HT-29 (cell line): ENCODE measurements around the gene RAB35. TPM values are rescaled to one million over a fixed set of nuclear protein-coding genes. Genes with fewer than 3 reads are reported as not detected.

Experiments
- DNase-seq: peaks from one replicate; pipeline ENCODE4 v3.0.0-alpha.2; 2015; ENCODE audit warnings: low spot score
- total RNA-seq: library from RNA; depleted of rRNA; stranded (reverse); fragments of >200 nt; shearing (Covaris generic); gene quantifications from 2 replicates; pipeline ENCODE4 v1.2.3, GENCODE V29; 2014

RAB35 gene
- total RNA-seq, 1 experiment from 2014 or later = 46.1 TPM

GRCh38 chr12:120086801-120087621 is 29.5 kb downstream of the RAB35 start:
- DNase-seq = peak; percentile 98

DNA sequence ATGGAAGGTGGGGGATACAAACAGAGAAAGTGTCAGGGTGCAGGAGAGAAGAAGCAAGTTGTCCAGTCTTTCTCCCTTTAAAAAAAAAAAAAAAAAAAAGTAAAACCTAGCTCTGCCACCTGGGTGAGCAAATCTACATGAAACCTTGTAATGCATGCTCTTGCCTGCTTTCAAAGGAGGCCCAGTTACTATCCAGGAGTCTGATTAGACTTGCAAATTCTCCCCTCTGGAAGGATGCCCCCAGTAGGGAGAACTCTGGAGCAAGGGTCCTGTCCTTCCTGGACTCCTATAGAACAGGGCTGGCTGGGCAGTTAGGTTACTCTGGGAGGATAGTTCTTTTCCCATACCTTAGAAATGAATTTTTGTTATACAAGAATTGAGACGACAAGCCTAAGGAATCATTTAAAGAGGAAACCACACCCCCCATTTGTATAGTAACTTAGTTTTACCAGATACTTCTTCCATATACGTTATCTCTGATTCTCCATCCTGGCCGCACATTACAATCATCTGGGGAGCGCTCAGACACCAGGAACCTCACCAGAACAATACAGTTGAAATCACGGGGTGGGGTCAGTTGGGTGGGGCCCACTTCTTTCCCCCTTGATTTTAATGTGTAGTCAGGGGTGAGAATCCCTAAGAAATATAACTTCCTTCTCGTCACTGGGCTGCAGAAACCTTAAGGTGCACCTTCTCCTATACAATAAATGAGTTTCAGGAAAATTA is 30.5 kb downstream of the RAB35 start:
- DNase-seq = no peak

GRCh38 chr12:120081641-120082040 is 34.9 kb downstream of the RAB35 start:
- DNase-seq = no peak

GRCh38 chr12:120079411-120080400 is 36.8 kb downstream of the RAB35 start:
- peak; percentile 87 for DNase-seq

GRCh38 chr12:120078868-120079267 is 37.7 kb downstream of the RAB35 start:
- peak; percentile 70 for DNase-seq

GRCh38 chr12:120077260-120077659 is 39.3 kb downstream of the RAB35 start:
- no peak for DNase-seq

DNA sequence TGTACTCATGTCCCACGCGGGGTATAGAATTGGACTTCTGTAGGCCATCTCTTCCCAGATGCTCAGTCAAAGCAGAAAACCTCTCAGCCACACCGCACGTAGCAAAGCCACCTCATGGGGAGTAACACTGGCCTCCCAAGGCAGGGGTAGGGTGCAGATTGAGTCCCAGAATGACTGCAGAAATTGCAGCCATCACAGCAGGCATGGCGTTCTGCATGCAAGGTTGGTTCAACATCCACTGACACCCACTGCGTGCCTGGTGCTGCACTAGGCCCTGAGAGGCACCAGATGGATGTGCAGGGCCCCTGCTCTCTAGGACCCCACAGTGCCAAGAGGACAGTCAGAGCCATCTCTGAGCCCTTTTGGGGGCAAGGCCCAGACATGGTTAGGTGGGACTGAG is 39.9 kb downstream of the RAB35 start:
- no peak for DNase-seq

DNA sequence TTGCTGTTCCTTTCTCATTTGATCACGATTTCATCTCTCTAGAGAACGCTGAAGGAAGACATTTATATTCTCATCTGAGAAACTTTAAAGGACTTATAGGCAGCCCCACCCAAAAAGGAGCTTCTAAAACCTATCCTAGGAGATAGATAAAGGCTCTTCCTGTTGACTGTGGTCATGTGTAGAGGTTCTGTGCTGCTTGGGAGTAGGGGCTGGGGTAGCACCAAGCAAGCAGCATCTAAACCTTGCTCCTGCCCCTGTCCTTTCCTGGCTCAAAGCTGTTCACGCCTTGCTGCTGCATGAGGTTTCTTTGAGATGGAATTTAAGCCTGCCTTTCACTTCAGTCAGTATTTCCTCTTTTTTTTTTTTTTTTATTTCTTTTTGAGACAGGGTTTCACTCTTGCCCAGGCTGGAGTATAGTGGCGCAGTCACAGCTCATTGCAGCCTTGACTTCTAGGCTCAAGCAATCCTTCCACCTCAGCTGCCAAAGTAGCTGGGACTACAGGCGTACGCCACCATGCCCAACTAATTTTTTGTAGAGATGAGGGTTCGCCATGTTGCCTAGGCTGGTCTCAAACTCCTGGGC is 41.4 kb downstream of the RAB35 start:
- DNase-seq = no peak

DNA sequence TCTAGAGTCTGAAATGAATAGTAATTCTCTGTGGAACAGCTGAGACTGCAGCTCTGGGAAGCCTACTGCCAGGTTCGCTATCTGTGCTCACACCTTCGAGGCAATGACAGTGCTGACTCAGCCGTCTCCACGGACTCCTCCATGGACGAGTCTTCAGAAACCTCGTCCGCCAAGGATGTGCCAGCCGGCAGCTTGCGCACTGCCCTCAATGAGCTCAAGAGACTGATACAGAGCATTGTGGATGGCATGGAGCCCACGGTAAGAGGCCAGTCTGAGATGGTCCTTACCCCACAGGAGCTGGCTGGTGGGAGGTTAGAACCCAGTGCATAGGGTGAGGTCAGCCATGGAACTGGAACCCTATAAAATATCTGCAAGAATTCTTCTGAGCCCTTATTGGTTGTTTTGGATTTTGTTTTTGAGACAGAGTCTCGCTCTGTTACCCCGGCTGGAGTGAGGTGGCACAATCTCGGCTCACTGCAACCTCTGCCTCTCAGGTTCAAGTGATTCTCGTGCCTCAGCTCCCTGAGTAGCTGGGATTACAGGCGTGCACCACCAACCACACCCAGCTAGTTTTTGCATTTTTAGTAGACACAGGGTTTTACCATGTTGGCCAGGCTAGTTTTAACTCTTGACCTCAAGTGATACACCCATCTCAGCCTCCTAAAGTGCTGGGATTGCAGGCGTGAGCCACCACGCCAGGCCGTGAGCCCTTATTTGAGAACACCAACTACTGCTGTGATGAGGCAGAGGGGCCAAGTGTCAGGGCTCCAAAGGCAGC is 43.9 kb downstream of the RAB35 start:
- no peak for DNase-seq

DNA sequence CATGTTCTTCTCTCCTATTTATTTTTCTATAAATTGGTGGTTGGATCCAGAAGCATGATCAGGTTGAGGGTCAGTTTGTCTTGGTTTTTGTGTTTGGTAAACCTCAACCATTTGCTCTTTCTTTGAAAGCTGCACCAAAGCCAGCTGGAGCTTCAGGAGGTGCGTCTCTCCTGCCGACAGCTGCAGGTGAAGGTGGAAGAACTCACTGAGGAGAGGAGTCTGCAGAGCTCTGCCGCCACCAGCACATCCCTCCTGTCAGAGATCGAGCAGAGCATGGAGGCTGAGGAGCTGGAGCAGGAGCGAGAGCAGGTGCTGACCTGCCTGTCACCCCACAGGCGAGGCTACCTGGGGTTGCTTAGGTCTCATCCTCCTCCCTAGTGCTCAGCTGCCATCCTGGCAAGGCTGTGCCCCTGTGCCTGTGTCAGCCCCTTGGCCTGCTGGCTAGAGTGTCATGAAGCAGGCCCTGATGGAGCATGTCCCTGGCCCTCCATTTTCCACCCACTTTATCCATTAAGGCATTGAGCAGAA is 45.0 kb downstream of the RAB35 start:
- no peak for DNase-seq

GRCh38 chr12:120069278-120069677 is 47.3 kb downstream of the RAB35 start:
- DNase-seq = no peak

DNA sequence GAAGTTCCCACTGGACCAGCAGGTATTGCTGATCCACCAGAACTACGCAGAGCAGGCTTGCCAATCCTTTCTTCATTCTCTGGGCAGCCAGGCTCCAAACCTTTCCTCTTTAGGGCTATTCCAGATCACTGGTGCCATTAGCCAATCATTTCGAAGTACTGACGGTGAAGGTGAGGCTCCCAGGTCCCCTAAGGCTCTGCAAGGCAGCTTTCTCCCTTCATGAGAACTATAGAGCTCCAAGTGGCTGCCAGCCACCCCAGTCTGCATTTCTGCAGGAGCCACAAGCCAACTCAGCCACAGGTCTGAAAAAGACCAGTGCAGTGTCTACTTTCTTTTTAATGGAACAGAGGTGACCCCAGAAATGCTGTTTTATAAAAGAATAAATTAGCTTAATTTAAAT is 48.7 kb downstream of the RAB35 start:
- DNase-seq = no peak

GRCh38 chr12:120067084-120067869 is 49.3 kb downstream of the RAB35 start:
- no peak for DNase-seq

DNA sequence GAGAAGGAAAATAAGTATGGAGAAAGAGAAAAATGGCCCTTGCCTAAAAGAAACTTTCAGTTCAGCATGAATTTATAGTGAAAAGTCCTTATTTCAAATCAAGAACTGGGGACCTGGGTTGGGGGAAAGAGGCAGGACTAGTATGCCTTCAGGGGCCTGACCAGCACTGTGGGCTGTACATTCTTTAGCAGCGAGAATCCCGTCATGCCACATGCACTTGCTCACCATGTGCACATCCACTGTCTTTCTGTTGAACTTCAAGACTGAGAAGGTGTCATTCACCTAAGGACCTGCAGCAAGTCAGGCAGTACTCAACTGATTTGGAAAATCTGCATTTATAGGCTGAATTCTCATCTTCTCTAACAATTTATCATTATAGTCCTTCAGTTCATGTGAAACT is 50.2 kb downstream of the RAB35 start:
- no peak for DNase-seq

DNA sequence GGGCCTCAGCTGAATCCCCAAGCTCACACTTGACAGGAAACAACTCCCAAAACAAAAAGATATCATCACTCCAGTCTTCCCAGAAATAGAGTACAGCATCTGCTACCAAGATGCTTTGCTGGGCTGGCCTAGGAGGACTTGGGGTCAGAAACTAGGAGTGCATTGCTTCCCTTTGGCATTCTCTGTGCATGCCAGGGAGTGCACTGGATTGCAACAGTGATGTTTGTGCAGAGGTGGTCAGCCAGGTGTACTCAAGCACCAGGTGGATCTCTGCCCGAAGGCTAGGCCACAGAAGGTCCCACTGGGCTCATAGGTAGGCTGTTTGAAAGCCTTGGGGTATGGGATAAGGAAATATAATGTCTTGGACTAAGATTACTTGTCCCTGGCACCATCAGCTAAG is 51.1 kb downstream of the RAB35 start:
- no peak for DNase-seq

DNA sequence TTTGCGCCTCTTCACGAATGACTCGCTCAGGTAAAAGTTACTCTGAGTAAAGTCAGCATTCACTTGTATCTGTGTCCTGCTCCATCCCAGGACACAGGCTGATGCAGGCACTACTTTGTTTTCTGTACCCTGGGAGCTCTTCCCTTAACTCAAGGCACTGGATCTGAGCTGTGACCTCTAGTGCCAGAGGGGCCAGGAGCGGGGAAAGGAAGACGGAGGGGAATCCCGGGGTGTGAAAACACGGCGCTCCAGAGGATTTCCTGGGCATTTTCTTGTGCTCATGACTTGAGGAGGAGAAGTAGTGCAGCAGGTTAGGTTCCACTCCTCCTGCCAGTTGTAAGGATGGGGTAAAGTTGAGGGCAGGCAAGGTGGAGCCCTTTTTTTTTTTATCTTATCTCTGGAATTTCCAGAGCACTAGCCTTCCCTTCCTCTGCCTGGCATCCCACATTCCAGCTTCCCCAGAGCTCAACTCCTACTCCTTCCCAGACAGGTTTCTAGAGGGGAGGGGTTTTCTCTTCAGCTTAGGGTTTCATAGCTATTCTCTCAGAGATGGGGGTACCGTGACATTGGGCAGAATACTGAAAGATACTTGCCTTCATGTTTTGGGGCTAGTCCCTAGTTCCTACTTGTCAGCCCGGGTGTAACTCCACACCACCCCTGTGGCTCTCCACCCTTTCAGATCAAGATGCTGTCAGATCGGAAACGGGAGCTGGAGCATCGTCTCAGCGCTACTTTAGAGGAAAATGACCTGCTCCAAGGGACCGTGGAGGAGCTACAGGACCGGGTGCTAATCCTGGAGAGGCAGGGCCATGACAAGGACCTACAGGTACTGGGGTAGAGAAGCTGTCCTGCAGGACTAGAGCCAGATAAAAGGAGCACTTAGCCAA is 52.3 kb downstream of the RAB35 start:
- DNase-seq = peak; percentile 55

- DNase-seq = no peak
Observed at GRCh38 chr12:120062976-120063579, 53.5 kb downstream of the RAB35 start.

GRCh38 chr12:120061575-120062214 is 54.9 kb downstream of the RAB35 start:
- no peak for DNase-seq
